HEK293 (cell line): ENCODE data around the gene MIA2.

ENCODE experiments used
- CTCF ChIA-PET: fragments of 350-600 bp; formaldehyde crosslinking; extraction: SDS; loops from one replicate; lab custom pipeline; 2021; ENCODE audit warnings: antibody characterized with exemption; lab: Yijun Ruan, JAX
- POLR2A ChIA-PET: fragments of 300-600 bp; formaldehyde crosslinking; extraction: SDS; loops from one replicate; lab custom pipeline; 2020; ENCODE audit warnings: antibody characterized with exemption, inconsistent platforms; lab: Yijun Ruan, JAX
- H3K27ac ChIP-seq: fragments of 200-500 bp; sonication (Bioruptor generic); 2 replicates; pipeline ENCODE4 v1.5.1; 2014; ENCODE audit warnings: low read depth, low read length, control low read depth, inconsistent platforms; ENCODE audit errors: extremely low read depth
- H3K36me3 ChIP-seq, 2 experiments: fragments of 200-500 bp in 1 of 2; sonication (Bioruptor generic) in 1 of 2; 1 replicate in 1 of 2; 2 replicates in 1 of 2; pipeline ENCODE4 v1.5.1; 2014 to 2017; ENCODE audit warnings: inconsistent platforms in 2 of 2, low read length in 2 of 2; ENCODE audit not compliant: control insufficient read depth in 2 of 2, insufficient read depth in 1 of 2
- H3K4me1 ChIP-seq: fragments of 200-500 bp; sonication (Bioruptor generic); 2 replicates; pipeline ENCODE4 v1.5.1; 2014; ENCODE audit warnings: mild to moderate bottlenecking, low read length, inconsistent platforms; ENCODE audit not compliant: control insufficient read depth, insufficient read depth
- H3K4me3 ChIP-seq: 2 replicates; pipeline ENCODE4 v1.5.1; 2011; ENCODE audit warnings: low read depth, mild to moderate bottlenecking, control low read depth, low read length, moderate library complexity
- H3K9me3 ChIP-seq: fragments of 200-500 bp; sonication (Bioruptor generic); 2 replicates; pipeline ENCODE4 v1.5.1; 2014; ENCODE audit warnings: low read depth, low read length, inconsistent platforms; ENCODE audit not compliant: control insufficient read depth, insufficient read depth
- AEBP2 ChIP-seq: fragments of 450-650 bp; formaldehyde crosslinking; IDR thresholded peaks from 2 replicates; pipeline ENCODE4 v1.5.1; 2016; ENCODE audit warnings: missing biosample characterization, missing genetic modification characterization, borderline replicate concordance
- ATF2 ChIP-seq: fragments of 450-650 bp; formaldehyde crosslinking; IDR thresholded peaks from 2 replicates; pipeline ENCODE4 v1.5.1; 2016; ENCODE audit warnings: missing biosample characterization, missing genetic modification characterization, low read depth
- GLI4 ChIP-seq: fragments of 450-650 bp; formaldehyde crosslinking; IDR thresholded peaks from 2 replicates; pipeline ENCODE4 v1.5.1; 2016; ENCODE audit warnings: missing biosample characterization, missing genetic modification characterization
- HOXC10 ChIP-seq: sonication (generic); formaldehyde crosslinking; IDR thresholded peaks from 2 replicates; pipeline ENCODE4 v1.8.1; 2023; ENCODE audit warnings: mild to moderate bottlenecking, missing genetic modification reagents
- INSM2 ChIP-seq: fragments of 450-650 bp; formaldehyde crosslinking; IDR thresholded peaks from 2 replicates; pipeline ENCODE4 v1.5.1; 2016; ENCODE audit warnings: missing biosample characterization, missing genetic modification characterization
- KLF9 ChIP-seq: fragments of 450-650 bp; formaldehyde crosslinking; IDR thresholded peaks from 2 replicates; pipeline ENCODE4 v1.5.1; 2016; ENCODE audit warnings: missing biosample characterization, missing genetic modification characterization, low read depth
- MYNN ChIP-seq: fragments of 450-650 bp; formaldehyde crosslinking; IDR thresholded peaks from 2 replicates; pipeline ENCODE4 v1.5.1; 2016; ENCODE audit warnings: missing biosample characterization, missing genetic modification characterization, borderline replicate concordance
- OSR2 ChIP-seq: fragments of 450-650 bp; formaldehyde crosslinking; IDR thresholded peaks from 2 replicates; pipeline ENCODE4 v1.5.1; 2016; ENCODE audit warnings: missing biosample characterization, missing genetic modification characterization
- PATZ1 ChIP-seq: fragments of 450-650 bp; formaldehyde crosslinking; IDR thresholded peaks from 2 replicates; pipeline ENCODE4 v1.5.1; 2016; ENCODE audit warnings: missing biosample characterization, missing genetic modification characterization
- SCRT2 ChIP-seq: fragments of 450-650 bp; formaldehyde crosslinking; IDR thresholded peaks from 2 replicates; pipeline ENCODE4 v1.5.1; 2016; ENCODE audit warnings: missing biosample characterization, missing genetic modification characterization
- SP7 ChIP-seq: fragments of 450-650 bp; formaldehyde crosslinking; IDR thresholded peaks from 2 replicates; pipeline ENCODE4 v1.5.1; 2016; ENCODE audit warnings: missing biosample characterization, missing genetic modification characterization
- TRIM28 ChIP-seq: IDR thresholded peaks from 2 replicates; pipeline ENCODE4 v1.6.1; 2011; ENCODE audit warnings: low read length, control low read depth, borderline replicate concordance
- ZIC2 ChIP-seq: fragments of 450-650 bp; formaldehyde crosslinking; IDR thresholded peaks from 2 replicates; pipeline ENCODE4 v1.5.1; 2016; ENCODE audit warnings: missing biosample characterization, missing genetic modification characterization
- ZNF155 ChIP-seq: fragments of 450-650 bp; formaldehyde crosslinking; IDR thresholded peaks from 2 replicates; pipeline ENCODE4 v1.5.1; 2016; ENCODE audit warnings: missing biosample characterization, missing genetic modification characterization
- ZNF184 ChIP-seq: fragments of 450-650 bp; IDR thresholded peaks from 2 replicates; pipeline ENCODE4 v1.5.1; 2018; ENCODE audit warnings: missing biosample characterization, mild to moderate bottlenecking, missing genetic modification characterization
- ZNF19 ChIP-seq: fragments of 450-650 bp; formaldehyde crosslinking; IDR thresholded peaks from 2 replicates; pipeline ENCODE4; 2016; ENCODE audit warnings: missing biosample characterization, missing genetic modification characterization, low read depth
- ZNF2 ChIP-seq: fragments of 450-650 bp; formaldehyde crosslinking; IDR thresholded peaks from 2 replicates; pipeline ENCODE4 v1.5.1; 2016; ENCODE audit warnings: missing biosample characterization, missing genetic modification characterization
- ZNF362 ChIP-seq: fragments of 450-650 bp; formaldehyde crosslinking; IDR thresholded peaks from 2 replicates; pipeline ENCODE4 v1.5.1; 2016; ENCODE audit warnings: missing biosample characterization, missing genetic modification characterization
- ZNF530 ChIP-seq: fragments of 450-650 bp; formaldehyde crosslinking; IDR thresholded peaks from 2 replicates; pipeline ENCODE4 v1.5.1; 2016; ENCODE audit warnings: low read depth, missing biosample characterization, missing genetic modification characterization
- ZNF560 ChIP-seq: fragments of 450-650 bp; formaldehyde crosslinking; IDR thresholded peaks from 2 replicates; pipeline ENCODE4 v1.5.1; 2017; ENCODE audit warnings: missing biosample characterization, missing genetic modification characterization, borderline replicate concordance
- ZNF596 ChIP-seq: fragments of 450-650 bp; IDR thresholded peaks from 2 replicates; pipeline ENCODE4 v1.5.0; 2018; ENCODE audit warnings: missing biosample characterization, mild to moderate bottlenecking, missing genetic modification characterization, moderate library complexity
- ZNF777 ChIP-seq: fragments of 450-650 bp; formaldehyde crosslinking; IDR thresholded peaks from 2 replicates; pipeline ENCODE4 v1.5.1; 2017; ENCODE audit warnings: missing biosample characterization, missing genetic modification characterization, borderline replicate concordance
- ZSCAN4 ChIP-seq: fragments of 450-650 bp; formaldehyde crosslinking; IDR thresholded peaks from 2 replicates; pipeline ENCODE4 v1.5.1; 2017; ENCODE audit warnings: missing biosample characterization, missing genetic modification characterization

The MIA2 gene

GRCh38 chr14:39432619-39433451 is 199.1 kb downstream of the MIA2 start (continued):
- TF ChIP-seq PATZ1 (peak; percentile 82), GLI4 (tag by site-specific recombination) (no peak), MYNN (tag by site-specific recombination) (no peak), SCRT2 (tag by site-specific recombination) (0 out of 2 replicates have a peak, but pooled peaks have one; percentile 12), KLF9 (peak; percentile 79), ZNF184 (tag by site-specific recombination) (no peak)

- TF ChIP-seq INSM2 (tag by site-specific recombination) (no peak), OSR2 (tag by site-specific recombination) (no peak), ZNF560 (no peak), ZNF530 (tag by site-specific recombination) (no peak), ZNF362 (no peak), ZNF2 (tag by site-specific recombination) (no peak), ZNF155 (tag by site-specific recombination) (no peak), ZNF777 (tag by site-specific recombination) (no peak), TRIM28 (no peak), SCRT2 (tag by site-specific recombination) (no peak), ZIC2 (tag by site-specific recombination) (no peak), ZSCAN4 (tag by site-specific recombination) (no peak), ZNF596 (no peak), ZNF19 (tag by site-specific recombination) (no peak), HOXC10 (no peak), SP7 (tag by site-specific recombination) (no peak), AEBP2 (tag by site-specific recombination) (no peak), ATF2 (tag by site-specific recombination) (no peak), ZNF184 (tag by site-specific recombination) (no peak)
- H3K4me1 ChIP-seq, result peaks cover 4% of the 10 kb centered on the region; the same call in 1 of the 2 replicates
- no peak overlapping the region for H3K27ac ChIP-seq
- H3K9me3 ChIP-seq, result no peaks in the 10 kb centered on the region
- H3K4me3 ChIP-seq, result peak overlapping the region; percentile 72
- no peaks in the 10 kb centered on the region for H3K36me3 ChIP-seq
- CTCF ChIA-PET, result interaction anchor here (0.5 to 0.7 kb wide), 3 partner anchors 12 to 331 kb away, joined by 3 to 4 read pairs (median 3); partner anchors contain the start of gene SEC23A
- POLR2A ChIA-PET, result interaction anchor here (0.9 to 3.1 kb wide), 5 partner anchors 90 to 330 kb away, joined by 3 to 24 read pairs (median 15); partner anchors contain the start of genes GEMIN2, PNN, SEC23A and TRAPPC6B
These were observed 199.7 kb downstream of the MIA2 start for GRCh38 chr14:39433452-39433813.
